ENCODE data around the gene RNF103. TPM values are rescaled to one million over a fixed set of nuclear protein-coding genes. Genes with fewer than 3 reads are reported as not detected.

RNF103 gene
- total and polyA plus RNA-seq, 2 of the 13 experiments (the other 11 are each of a cell fraction or from before 2014, with no cell fraction given) = 19.8 to 21.1 TPM

DNA sequence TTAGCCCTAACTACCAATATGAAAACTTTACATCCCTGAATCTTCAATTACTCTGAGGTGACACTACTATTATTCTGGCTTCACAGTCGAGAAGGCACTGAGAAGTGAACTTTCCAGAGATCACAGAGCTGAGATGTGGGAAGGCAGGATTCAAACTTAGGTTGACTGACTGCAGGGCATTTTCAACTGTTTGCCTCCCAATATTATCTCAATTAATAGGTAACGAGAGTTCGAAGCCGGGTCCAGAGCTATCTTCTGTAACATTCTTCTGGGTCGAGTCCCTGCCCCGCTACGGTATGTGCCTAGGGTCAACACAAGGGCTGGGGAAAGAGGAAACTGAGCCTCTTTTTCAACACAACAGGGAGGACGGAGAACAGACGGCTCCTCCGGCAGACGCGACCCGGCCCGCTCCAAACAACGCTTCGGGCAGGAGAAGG is 61.2 kb downstream of the RNF103 start (continued):
- TF ChIP-seq, protein P1, sequence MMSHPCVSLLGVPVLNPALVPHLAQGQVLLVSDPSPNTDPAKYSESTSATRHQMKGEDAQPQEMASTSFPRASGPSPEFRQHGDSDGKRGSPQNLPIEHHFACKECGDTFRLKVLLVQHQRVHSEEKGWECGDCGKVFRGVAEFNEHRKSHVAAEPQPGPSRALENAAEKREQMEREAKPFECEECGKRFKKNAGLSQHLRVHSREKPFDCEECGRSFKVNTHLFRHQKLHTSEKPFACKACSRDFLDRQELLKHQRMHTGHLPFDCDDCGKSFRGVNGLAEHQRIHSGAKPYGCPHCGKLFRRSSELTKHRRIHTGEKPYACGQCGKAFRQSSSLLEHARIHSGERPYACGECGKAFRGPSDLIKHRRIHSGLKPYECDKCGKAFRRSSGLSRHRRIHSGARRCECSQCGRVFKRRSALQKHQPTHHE (CRISPR knock-in tag; IDR thresholded peaks at IDR 0.05; ENCODE audit: borderline replicate concordance) = no peak
- TF ChIP-seq ZNF672 (CRISPR knock-in tag; IDR thresholded peaks at IDR 0.05) (no peak), DR1 (CRISPR knock-in tag; IDR thresholded peaks at IDR 0.05) (no peak), RBM22 (optimal IDR thresholded peaks at IDR 0.05; ENCODE audit: low read length) (peak; percentile 14), ZSCAN31 (CRISPR knock-in tag; IDR thresholded peaks at IDR 0.05; ENCODE audit: low read depth) (no peak), ATF7-NPFF (CRISPR knock-in tag; IDR thresholded peaks at IDR 0.05; ENCODE audit: low read depth) (peak; percentile 45; the same call in 1 of the 2 replicates), HOXD1 (CRISPR knock-in tag; IDR thresholded peaks at IDR 0.05) (no peak), PHF5A (CRISPR knock-in tag; IDR thresholded peaks at IDR 0.05; ENCODE audit: low read depth, unreplicated experiment) (no peak), ZMYM2 (CRISPR knock-in tag; IDR thresholded peaks at IDR 0.05) (0 out of 2 replicates have a peak, but pooled peaks have one; percentile 68), TMF1 (CRISPR knock-in tag; IDR thresholded peaks at IDR 0.05; ENCODE audit: low read depth) (no peak), SP4 (CRISPR knock-in tag; IDR thresholded peaks at IDR 0.05) (no peak; the same call in 1 of the 2 replicates), ZNF17 (CRISPR knock-in tag; IDR thresholded peaks at IDR 0.05) (no peak), NR1H2 (CRISPR knock-in tag; IDR thresholded peaks at IDR 0.05; ENCODE audit: borderline replicate concordance, low read depth) (no peak), HNRNPL (IDR thresholded peaks at IDR 0.05; ENCODE audit: low read depth, low read length) (no peak), BHLHE40 (IDR thresholded peaks at IDR 0.05; ENCODE audit: low read length) (no peak)
- TF ChIP-seq, protein P2, sequence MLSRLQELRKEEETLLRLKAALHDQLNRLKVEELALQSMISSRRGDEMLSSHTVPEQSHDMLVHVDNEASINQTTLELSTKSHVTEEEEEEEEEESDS (CRISPR knock-in tag; IDR thresholded peaks at IDR 0.05; ENCODE audit: borderline replicate concordance) = 0 out of 2 replicates have a peak, but pooled peaks have one; percentile 24
- TF ChIP-seq, protein P3, sequence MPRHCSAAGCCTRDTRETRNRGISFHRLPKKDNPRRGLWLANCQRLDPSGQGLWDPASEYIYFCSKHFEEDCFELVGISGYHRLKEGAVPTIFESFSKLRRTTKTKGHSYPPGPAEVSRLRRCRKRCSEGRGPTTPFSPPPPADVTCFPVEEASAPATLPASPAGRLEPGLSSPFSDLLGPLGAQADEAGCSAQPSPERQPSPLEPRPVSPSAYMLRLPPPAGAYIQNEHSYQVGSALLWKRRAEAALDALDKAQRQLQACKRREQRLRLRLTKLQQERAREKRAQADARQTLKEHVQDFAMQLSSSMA (CRISPR knock-in tag; IDR thresholded peaks at IDR 0.05) = no peak
- TF ChIP-seq, protein P4, sequence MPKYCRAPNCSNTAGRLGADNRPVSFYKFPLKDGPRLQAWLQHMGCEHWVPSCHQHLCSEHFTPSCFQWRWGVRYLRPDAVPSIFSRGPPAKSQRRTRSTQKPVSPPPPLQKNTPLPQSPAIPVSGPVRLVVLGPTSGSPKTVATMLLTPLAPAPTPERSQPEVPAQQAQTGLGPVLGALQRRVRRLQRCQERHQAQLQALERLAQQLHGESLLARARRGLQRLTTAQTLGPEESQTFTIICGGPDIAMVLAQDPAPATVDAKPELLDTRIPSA (CRISPR knock-in tag; IDR thresholded peaks at IDR 0.05; ENCODE audit: borderline replicate concordance) = no peak
- TF ChIP-seq, protein P5, sequence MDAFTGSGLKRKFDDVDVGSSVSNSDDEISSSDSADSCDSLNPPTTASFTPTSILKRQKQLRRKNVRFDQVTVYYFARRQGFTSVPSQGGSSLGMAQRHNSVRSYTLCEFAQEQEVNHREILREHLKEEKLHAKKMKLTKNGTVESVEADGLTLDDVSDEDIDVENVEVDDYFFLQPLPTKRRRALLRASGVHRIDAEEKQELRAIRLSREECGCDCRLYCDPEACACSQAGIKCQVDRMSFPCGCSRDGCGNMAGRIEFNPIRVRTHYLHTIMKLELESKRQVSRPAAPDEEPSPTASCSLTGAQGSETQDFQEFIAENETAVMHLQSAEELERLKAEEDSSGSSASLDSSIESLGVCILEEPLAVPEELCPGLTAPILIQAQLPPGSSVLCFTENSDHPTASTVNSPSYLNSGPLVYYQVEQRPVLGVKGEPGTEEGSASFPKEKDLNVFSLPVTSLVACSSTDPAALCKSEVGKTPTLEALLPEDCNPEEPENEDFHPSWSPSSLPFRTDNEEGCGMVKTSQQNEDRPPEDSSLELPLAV (CRISPR knock-in tag; conservative IDR thresholded peaks at IDR 0.05; ENCODE audit: low read depth) = no peak
- TF ChIP-seq, protein P6, sequence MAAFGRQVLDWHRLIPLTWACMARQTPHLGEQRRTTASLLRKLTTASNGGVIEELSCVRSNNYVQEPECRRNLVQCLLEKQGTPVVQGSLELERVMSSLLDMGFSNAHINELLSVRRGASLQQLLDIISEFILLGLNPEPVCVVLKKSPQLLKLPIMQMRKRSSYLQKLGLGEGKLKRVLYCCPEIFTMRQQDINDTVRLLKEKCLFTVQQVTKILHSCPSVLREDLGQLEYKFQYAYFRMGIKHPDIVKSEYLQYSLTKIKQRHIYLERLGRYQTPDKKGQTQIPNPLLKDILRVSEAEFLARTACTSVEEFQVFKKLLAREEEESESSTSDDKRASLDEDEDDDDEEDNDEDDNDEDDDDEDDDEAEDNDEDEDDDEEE (CRISPR knock-in tag; IDR thresholded peaks at IDR 0.05) = no peak
- TF ChIP-seq, protein P7, sequence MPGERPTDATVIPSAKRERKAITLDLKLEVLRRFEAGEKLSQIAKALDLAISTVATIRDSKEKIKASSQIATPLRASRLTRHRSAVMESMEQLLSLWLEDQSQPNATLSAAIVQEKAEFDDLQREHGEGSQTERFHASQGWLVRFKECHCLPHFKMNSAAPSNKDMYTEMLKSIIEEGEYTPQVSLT (CRISPR knock-in tag; IDR thresholded peaks at IDR 0.05; ENCODE audit: borderline replicate concordance, low read depth) = no peak
- TF ChIP-seq, protein P8, sequence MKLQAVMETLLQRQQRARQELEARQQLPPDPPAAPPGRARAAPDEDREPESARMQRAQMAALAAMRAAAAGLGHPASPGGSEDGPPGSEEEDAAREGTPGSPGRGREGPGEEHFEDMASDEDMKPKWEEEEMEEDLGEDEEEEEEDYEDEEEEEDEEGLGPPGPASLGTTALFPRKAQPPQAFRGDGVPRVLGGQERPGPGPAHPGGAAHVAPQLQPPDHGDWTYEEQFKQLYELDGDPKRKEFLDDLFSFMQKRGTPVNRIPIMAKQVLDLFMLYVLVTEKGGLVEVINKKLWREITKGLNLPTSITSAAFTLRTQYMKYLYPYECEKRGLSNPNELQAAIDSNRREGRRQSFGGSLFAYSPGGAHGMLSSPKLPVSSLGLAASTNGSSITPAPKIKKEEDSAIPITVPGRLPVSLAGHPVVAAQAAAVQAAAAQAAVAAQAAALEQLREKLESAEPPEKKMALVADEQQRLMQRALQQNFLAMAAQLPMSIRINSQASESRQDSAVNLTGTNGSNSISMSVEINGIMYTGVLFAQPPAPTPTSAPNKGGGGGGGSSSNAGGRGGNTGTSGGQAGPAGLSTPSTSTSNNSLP (IDR thresholded peaks at IDR 0.05; ENCODE audit: low read depth, low read length) = no peak

Data from HepG2 (cell line).